A673 (cell line): ENCODE results near the gene WDR20. TPM values are rescaled to one million over a fixed set of nuclear protein-coding genes. Genes with fewer than 3 reads are reported as not detected.

Experiments used
- BruUV-seq: library from RNA; stranded (reverse); fragments of 400-500 nt; replicated peaks from 2 replicates; lab custom pipeline; 2021; lab: Mats Ljungman, UMichigan
- CTCF ChIA-PET: fragments of 300-600 bp; sonication (Branson Sonifier 250); formaldehyde crosslinking; loops from one replicate; lab custom pipeline; 2022; ENCODE audit warnings: antibody characterized with exemption; lab: Charles Lee
- POLR2A ChIA-PET: fragments of 300-600 bp; sonication (Branson Sonifier 250); formaldehyde crosslinking; loops from one replicate; lab custom pipeline; 2022; ENCODE audit warnings: antibody characterized with exemption; ENCODE audit not compliant: low non-redundant PET; lab: Charles Lee
- DNase-seq: peaks from one replicate; pipeline ENCODE4 v3.0.0-alpha.2; 2015; ENCODE audit warnings: low spot score
- H3K27ac ChIP-seq: fragments of 200-600 bp; sonication (generic); 2 replicates; pipeline ENCODE4 v1.5.1; 2016; ENCODE audit warnings: mixed run types, low read depth, mild to moderate bottlenecking, mixed read lengths, antibody characterized with exemption, low read length; ENCODE audit not compliant: poor library complexity, severe bottlenecking
- H3K27me3 ChIP-seq: fragments of 200-600 bp; sonication (generic); replicated peaks from 2 replicates; pipeline ENCODE4 v1.6.1; 2017; ENCODE audit warnings: mixed run types, low read depth, mild to moderate bottlenecking, mixed read lengths, antibody characterized with exemption, low read length; ENCODE audit not compliant: insufficient read depth, poor library complexity
- H3K36me3 ChIP-seq: fragments of 200-600 bp; sonication (generic); 2 replicates; pipeline ENCODE4 v1.6.1; 2016; ENCODE audit warnings: mixed run types, mild to moderate bottlenecking, mixed read lengths, antibody characterized with exemption, low read length; ENCODE audit not compliant: insufficient read depth, poor library complexity, severe bottlenecking
- H3K4me1 ChIP-seq: fragments of 200-600 bp; sonication (generic); 2 replicates; pipeline ENCODE4 v1.6.1; 2017; ENCODE audit warnings: mixed run types, mild to moderate bottlenecking, mixed read lengths, antibody characterized with exemption, low read length; ENCODE audit not compliant: insufficient read depth, poor library complexity, severe bottlenecking
- H3K4me3 ChIP-seq: fragments of 200-600 bp; sonication (generic); 2 replicates; pipeline ENCODE4 v1.5.1; 2016; ENCODE audit warnings: low read depth, mixed run types, mild to moderate bottlenecking, mixed read lengths, low read length; ENCODE audit not compliant: poor library complexity, severe bottlenecking
- H3K9me3 ChIP-seq: fragments of 200-600 bp; sonication (generic); 2 replicates; pipeline ENCODE4 v1.6.1; 2016; ENCODE audit warnings: mixed run types, low read depth, mild to moderate bottlenecking, mixed read lengths, antibody characterized with exemption, low read length; ENCODE audit not compliant: poor library complexity, severe bottlenecking
- EZH2 ChIP-seq: fragments of 200-600 bp; sonication (generic); IDR thresholded peaks from 2 replicates; pipeline ENCODE4 v1.6.1; 2017; ENCODE audit warnings: borderline replicate concordance, low read depth, mild to moderate bottlenecking, mixed read lengths, antibody characterized with exemption, low read length; ENCODE audit not compliant: poor library complexity, severe bottlenecking
- intact Hi-C: fragments of 100-400 bp; cut with micrococcal nuclease; formaldehyde crosslinking; loops from one replicate; pipeline ENCODE4 v1.10.0; 2022; ENCODE audit not compliant: unreplicated experiment
- total RNA-seq: library from RNA; stranded (reverse); gene quantifications from 2 replicates; pipeline ENCODE4 v1.2.3, GENCODE V29; 2021
- TF ChIP-seq, protein P1 (sequence below): fragments of 300-800, 200-600 bp; sonication (generic); conservative IDR thresholded peaks from 2 replicates; pipeline ENCODE4 v1.5.1; 2017; ENCODE audit warnings: low read depth, mild to moderate bottlenecking, antibody characterized with exemption, low read length, moderate library complexity, mixed read lengths

WDR20 gene
- total RNA-seq, 1 experiment from 2014 or later, result 28.3 TPM

DNA sequence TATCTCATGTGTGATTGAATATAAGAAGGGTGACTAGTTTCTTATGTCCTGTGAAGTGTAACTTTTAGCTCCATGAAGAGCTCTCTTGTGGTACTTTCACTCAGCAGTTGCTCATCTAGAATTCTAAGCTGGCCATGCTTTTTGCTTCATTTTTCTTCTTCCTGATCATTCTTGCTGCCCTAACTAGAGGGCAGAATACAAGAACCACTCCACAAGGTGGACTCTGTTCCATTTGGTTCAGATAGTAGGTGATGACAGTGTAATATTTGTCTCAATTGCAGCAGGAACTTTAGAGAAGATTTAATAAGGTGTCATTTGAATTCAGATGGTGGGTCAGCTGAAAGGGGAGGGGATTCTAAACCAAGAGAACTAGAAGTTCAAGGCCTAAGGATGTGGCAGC, 17.6 kb downstream of the WDR20 start:
- no peak overlapping the region for H3K4me3 ChIP-seq
- CTCF ChIA-PET, result no interaction called here
- H3K36me3 ChIP-seq, result peaks cover 4% of the 10 kb centered on the region
- no peak overlapping the region for H3K27ac ChIP-seq
- no peaks in the 10 kb centered on the region for H3K9me3 ChIP-seq
- intact Hi-C loops, result no loop called here
- no peaks in the 10 kb centered on the region for H3K4me1 ChIP-seq
- H3K27me3 ChIP-seq, result no peaks in the 10 kb centered on the region
- POLR2A ChIA-PET, result no interaction called here
- no TSS peak for BruUV-seq
- no peak for DNase-seq
- no peak for TF ChIP-seq EZH2
- TF ChIP-seq, protein P1, sequence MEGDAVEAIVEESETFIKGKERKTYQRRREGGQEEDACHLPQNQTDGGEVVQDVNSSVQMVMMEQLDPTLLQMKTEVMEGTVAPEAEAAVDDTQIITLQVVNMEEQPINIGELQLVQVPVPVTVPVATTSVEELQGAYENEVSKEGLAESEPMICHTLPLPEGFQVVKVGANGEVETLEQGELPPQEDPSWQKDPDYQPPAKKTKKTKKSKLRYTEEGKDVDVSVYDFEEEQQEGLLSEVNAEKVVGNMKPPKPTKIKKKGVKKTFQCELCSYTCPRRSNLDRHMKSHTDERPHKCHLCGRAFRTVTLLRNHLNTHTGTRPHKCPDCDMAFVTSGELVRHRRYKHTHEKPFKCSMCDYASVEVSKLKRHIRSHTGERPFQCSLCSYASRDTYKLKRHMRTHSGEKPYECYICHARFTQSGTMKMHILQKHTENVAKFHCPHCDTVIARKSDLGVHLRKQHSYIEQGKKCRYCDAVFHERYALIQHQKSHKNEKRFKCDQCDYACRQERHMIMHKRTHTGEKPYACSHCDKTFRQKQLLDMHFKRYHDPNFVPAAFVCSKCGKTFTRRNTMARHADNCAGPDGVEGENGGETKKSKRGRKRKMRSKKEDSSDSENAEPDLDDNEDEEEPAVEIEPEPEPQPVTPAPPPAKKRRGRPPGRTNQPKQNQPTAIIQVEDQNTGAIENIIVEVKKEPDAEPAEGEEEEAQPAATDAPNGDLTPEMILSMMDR, result no peak

DNA sequence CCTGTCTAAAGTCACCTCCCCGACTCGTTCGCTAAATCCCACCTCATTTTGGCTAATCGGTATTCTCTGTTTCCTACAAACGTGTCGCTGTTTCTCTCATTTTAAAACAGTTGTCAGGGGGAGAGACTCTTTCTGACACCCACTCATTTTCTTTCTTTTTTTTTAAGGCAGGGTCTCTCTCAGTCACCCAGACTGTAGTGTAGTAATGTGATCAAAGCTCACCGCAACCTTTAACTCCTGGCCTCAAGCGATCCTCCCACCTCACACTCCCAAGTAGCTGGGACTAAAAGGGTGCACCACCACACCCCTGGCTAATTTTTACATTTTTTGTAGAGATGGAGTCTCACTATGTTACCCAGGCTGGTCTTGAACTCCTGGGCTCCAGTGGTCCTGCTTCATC, 19.1 kb downstream of the WDR20 start:
- Histone ChIP-seq H3K27ac (no peak overlapping the region), H3K36me3 (no peaks in the 10 kb centered on the region), H3K27me3 (no peaks in the 10 kb centered on the region), H3K9me3 (no peaks in the 10 kb centered on the region), H3K4me1 (no peaks in the 10 kb centered on the region), H3K4me3 (no peak overlapping the region)
- intact Hi-C loops, result no loop called here
- DNase-seq, result no peak
- ChIA-PET CTCF (no interaction called here), POLR2A (no interaction called here)
- no TSS peak for BruUV-seq
- TF ChIP-seq EZH2, result no peak
- TF ChIP-seq, protein P1, result no peak

DNA sequence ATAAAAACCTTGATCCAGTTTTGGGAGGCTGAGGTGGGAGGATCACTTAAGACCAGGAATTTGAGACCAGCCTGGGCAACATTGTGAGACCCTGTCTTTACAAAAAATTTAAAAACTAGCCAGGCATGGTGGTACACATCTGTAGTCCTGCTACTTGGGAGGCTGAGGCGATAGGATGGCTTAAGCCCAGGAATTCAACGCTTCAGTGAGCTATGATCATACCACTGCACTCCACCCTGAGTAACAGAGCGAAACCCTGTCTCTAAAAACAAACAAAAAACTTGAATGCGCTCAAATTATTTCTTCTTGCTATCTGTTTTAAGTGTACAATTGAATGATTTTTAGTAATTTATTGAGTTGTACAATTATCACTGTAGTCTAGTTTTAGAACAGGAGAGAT, 20.1 kb downstream of the WDR20 start:
- DNase-seq, result no peak
- intact Hi-C loops, result no loop called here
- ChIA-PET CTCF (no interaction called here), POLR2A (no interaction called here)
- no peaks in the 10 kb centered on the region for H3K9me3 ChIP-seq
- BruUV-seq, result no TSS peak
- no peaks in the 10 kb centered on the region for H3K4me1 ChIP-seq
- H3K4me3 ChIP-seq, result no peak overlapping the region
- TF ChIP-seq EZH2, result no peak
- TF ChIP-seq, protein P1, result no peak
- no peaks in the 10 kb centered on the region for H3K36me3 ChIP-seq
- no peaks in the 10 kb centered on the region for H3K27me3 ChIP-seq
- H3K27ac ChIP-seq, result no peak overlapping the region
